ENCODE data around the gene GIGYF2.
A peak's percentile ranks its signal among the peaks of the same experiment; 100 is the strongest.
"Not testable (repeated sequence)": the region's sequence is repeated elsewhere in the genome, so short reads cannot be mapped to it uniquely, and the experiment has no call there.

Gene GIGYF2, protein sequence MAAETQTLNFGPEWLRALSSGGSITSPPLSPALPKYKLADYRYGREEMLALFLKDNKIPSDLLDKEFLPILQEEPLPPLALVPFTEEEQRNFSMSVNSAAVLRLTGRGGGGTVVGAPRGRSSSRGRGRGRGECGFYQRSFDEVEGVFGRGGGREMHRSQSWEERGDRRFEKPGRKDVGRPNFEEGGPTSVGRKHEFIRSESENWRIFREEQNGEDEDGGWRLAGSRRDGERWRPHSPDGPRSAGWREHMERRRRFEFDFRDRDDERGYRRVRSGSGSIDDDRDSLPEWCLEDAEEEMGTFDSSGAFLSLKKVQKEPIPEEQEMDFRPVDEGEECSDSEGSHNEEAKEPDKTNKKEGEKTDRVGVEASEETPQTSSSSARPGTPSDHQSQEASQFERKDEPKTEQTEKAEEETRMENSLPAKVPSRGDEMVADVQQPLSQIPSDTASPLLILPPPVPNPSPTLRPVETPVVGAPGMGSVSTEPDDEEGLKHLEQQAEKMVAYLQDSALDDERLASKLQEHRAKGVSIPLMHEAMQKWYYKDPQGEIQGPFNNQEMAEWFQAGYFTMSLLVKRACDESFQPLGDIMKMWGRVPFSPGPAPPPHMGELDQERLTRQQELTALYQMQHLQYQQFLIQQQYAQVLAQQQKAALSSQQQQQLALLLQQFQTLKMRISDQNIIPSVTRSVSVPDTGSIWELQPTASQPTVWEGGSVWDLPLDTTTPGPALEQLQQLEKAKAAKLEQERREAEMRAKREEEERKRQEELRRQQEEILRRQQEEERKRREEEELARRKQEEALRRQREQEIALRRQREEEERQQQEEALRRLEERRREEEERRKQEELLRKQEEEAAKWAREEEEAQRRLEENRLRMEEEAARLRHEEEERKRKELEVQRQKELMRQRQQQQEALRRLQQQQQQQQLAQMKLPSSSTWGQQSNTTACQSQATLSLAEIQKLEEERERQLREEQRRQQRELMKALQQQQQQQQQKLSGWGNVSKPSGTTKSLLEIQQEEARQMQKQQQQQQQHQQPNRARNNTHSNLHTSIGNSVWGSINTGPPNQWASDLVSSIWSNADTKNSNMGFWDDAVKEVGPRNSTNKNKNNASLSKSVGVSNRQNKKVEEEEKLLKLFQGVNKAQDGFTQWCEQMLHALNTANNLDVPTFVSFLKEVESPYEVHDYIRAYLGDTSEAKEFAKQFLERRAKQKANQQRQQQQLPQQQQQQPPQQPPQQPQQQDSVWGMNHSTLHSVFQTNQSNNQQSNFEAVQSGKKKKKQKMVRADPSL (N-terminal part only)

DNA sequence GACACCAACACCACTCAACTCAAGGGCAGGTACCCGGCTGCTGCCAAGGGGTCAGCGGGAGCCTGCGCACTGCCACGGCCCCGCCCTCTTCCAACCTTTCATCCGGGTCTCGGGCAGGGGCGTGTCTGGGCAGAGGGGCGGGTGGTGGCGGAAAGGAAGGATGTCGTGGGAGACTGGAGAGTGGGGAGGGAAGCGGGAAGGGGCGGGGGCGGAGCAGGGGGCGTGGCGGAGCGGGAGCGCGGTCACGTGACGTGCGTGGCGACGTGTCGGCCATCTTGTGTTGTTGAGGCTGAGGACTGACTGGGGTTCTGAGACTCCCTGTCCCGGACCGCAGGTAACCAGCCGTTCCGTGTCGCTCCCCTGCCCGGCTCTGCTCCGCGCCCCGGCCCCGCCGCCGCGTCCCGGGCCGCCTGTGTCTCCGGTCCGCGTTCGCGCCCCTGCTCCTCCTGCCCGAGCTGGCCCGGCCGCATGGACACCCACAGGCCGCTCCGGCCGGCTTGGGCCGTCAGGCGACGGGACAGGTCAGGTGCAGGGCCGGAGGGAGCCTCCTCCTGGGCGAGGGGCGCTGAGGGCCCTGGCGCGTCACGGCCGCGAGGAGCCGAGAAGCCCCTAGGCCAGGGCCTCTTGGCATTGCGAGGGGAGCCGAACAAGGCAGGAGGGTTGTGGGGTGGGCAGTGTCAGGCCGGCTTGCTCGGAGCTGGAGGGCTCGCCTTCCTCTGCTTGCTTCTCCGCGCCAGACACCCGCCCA is at the start of gene GIGYF2:
Gene GIGYF2, plus strand, starts transcription at position 273 of the 748 bp plus-strand sequence. CDS start 37,867 bp downstream, outside the sequence.
- DNase-seq (ENCODE audit: low read depth in 2 of 2), result peak; percentile 76 to 94

DNA sequence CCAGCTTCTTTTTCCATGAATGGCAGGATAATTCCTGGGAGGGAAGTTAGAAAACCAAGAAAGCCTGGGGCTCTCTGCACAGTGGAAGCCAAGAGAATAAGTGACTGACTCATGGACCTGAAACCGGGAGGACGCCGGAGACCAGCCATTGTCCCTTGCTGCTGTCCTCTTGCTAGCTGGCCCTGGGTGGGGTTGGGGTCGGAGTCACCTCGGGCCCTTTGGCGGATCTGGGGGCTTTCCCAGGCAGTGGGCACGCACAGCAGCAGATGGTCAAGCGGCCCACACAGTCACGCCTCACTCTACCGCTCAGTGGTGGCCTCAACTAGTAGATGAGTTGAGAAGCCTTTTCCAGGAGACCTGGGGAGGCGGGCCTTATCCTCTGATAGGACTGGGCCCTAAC is 48.1 kb upstream of the GIGYF2 start:
- DNase-seq (ENCODE audit: low read depth in 2 of 2), result no peak

DNA sequence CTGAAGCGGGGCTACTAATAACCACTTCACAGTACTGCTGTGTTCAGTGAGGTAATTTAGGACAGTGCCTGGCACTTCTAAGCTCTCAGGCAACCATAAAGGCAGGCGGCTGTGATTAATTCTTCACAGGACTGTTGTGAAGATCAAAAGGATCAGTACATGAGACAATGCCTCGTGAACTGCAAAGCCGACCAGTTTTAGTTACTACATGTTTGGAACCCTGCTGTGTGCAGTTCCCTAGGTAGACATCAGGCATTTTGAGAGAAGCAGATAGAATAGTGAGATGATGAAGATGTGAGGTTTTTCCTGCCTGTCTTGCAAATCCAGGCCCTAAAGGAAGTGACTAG is 44.7 kb upstream of the GIGYF2 start:
- no peak for DNase-seq (ENCODE audit: low read depth in 2 of 2)

DNA sequence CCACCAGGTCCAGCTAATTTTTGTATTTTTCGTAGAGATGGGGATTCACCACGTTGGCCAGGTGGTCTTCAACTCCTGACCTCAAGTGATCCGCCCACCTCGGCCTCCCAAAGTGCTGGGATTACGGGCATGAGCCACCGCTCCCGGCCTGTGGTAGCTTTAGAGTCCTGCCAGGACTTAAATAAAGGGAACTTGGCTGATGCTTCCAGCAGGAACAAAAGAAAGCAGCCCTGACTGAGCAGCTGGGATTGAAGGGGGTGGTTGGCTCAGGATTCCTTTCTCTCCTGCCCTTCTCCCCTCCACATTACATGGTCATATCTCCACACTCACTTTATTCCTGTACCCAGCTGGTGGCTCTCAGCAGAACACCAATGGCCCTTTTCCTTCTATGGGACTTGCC is 43.7 kb upstream of the GIGYF2 start:
- no peak for DNase-seq (ENCODE audit: low read depth in 2 of 2)

DNA sequence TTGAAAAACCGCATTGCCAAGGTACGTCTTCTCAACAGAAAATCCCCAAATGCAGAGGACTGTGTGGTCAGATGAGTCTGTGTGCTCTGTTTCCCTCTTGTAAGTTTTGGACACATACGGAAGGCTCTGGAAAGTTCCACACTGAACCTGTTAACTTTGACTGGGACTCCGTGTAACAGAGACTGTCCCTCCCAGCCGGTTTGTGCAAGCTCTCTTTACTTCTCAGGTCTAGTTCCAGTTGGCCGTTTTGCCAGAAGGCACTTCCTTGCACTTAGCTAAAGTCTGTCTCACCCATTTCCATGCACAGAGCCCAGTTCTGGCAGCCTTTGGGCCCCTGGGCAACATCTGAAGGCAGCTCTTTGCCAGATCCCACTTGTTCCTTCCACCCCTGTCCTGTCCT is 41.7 kb upstream of the GIGYF2 start:
- no peak for DNase-seq (ENCODE audit: low read depth in 2 of 2)

DNA sequence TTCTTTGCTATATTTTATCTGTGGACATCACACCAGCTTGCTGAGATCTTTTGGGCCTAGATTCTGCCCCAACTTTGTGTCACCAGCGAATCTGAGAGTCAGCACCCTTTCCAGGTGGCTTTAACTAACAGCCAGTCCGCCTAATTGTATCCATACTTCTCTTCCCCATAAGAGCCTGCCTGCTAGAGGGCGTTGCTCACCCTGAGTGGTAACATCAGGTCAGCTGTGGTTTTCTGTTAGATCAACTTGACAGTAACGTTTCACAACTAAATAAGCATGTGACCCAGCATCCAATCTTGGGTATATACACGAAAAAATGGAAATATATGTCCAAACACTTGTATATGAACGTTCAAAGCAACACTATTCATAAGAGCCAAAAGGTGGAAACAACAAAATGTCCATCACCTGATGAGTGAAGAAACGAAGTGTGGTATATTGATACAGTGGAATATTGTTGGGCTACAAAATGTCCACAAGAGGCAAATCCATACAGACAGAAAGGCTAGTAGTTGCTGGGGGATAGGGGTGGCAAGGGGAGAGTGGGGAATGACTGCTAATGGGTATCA is 38.8 kb upstream of the GIGYF2 start:
- DNase-seq (ENCODE audit: low read depth in 2 of 2), result no peak

DNA sequence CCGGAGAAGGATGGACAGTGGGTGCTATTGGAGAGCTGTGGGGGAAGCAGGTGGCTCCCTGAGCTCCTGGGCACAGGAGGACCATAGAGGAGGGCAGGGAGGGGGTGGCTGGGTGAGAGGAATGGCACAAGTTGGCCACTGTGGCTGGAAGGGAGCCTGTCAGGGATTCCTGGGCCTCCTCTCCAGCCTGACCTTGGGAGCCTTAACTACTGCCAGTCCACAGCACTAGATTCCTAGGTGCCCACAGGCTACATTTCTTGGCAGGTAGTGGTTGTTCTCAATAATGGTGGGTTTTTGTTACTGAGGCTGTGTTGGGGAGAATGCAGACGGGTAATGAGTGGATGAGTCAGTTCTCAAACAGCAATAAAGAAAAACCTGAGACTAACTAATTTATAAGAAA is 37.8 kb upstream of the GIGYF2 start:
- DNase-seq (ENCODE audit: low read depth in 2 of 2), result no peak

DNA sequence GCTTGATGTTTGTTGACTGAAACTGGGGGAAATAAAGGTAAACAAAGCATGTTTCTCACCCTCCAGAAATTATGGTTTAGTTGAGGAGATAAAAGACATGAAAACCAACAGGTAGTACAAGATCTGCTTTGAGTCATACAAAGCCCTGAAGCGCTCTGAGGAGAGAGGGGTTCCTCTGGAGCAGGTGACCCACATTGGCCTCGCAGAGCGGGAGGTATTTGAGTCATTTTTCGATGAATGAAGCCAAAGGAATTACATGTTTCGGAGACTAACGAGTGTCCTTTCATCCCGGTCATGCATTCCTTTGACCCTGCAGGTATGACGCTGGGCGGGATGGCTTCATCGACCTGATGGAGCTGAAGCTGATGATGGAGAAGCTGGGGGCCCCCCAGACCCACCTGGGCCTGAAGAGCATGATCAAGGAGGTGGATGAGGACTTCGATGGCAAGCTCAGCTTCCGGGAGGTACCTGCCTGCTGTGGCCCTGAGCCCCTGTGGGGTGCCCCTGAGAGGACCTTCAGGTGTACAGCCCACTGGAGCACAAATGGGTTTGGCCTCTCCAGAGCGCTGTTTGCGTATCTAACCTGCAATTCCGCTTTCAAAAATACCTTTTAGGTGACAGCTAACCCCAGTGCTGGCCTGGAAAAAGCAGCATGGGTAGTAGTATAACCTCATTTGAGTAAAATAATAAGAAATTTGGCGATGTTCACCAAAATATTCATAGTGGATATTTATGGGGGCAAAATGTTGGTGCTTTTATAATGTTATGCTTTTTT is 34.5 kb upstream of the GIGYF2 start:
- no peak for DNase-seq (ENCODE audit: low read depth in 2 of 2)

DNA sequence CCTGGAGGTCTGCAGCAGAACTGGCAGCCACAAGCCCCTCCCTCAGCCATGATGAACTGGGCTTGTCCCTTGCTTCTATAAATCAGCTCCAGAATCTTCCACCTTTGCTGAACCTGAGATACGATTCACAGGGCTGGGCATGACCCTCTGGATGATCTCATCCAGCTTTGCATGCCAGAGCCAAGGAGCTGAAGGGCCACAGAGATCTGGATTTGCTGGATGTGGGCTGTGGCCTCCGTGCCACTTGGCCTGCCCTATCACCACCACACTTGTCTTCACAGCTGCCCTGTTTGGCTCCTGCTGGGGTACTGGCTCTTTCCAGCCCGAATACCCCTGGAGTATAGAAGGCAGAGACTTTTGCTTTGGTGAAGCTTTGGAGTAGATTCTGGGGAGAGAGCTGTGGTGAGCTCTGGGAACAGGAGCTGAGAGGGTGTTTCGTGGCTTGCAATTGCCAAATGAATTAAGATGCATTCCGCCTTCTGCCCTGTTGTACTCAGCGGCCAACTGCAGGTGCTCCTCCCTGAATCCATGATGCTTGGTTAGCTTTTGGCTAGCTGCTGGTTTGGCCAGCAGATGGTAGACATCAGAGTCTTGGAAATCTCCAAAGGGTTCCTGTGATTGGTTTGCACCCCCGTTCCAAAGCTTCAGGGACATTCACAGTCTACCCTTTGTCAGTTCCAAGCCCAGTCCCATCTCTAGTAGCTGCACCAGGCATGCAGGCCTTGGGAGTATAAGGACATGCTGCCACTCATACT is 30.9 kb upstream of the GIGYF2 start:
- no peak for DNase-seq (ENCODE audit: low read depth in 2 of 2)

DNA sequence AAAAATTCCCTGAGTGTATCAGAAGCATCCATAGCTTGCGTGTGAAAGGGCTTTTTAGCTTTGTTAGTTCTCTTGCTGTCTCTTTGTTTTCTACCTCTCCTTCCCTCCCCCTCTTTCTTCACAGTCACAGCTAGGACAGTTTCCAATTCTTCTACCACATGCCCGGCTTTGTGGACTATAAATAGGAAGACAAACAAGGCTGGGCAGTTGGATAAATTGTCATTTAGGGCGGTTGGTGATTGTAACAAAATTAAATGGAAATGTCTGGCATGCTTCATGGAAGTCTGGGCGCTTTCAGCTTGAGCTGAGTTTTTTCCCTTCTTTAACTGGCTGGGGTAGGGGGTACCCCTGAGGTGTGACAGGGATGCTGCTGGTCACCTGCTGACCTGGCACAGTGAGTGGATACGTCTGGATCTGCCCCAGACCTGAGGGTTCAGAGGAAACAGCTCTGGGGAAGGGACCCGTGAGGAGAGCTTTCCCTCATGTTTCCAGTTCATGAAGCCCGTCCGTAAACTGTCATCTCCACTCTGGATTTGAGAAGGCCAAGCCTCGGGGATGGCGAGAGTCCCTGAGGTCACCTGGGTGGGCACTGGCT is 29.0 kb upstream of the GIGYF2 start:
- DNase-seq (ENCODE audit: low read depth in 2 of 2), result no peak

DNA sequence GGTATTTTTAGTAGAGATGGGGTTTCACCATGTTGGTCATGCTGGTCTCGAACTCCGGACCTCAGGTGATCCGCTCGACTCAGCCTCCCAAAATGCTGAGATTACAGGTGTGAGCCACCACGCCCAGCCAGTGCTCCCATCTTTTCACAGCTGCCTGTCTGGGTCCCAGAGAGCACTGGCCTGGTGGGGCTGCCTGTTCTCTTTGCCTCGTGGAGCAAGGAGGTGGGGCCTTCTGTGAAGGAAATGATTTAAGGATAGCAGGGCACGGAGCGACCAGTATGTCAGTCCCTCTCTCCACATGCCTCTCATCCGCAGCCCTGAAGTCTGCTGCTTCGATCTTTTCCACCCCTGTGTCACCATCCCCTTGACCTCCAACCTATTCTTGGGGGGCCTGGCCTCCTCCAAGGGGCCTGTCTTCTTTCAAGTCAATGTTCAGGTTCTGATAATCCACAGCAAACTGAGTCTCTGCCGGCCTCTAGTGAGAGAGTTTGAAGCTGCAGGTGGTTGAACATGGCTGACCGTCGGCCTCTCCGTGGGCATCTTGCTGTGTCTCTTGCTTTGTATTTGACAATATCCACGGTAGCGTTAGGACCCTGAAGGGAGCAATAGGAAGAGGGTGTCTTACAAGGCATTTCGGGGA is 28.2 kb upstream of the GIGYF2 start:
- DNase-seq (ENCODE audit: low read depth in 2 of 2), result no peak

DNA sequence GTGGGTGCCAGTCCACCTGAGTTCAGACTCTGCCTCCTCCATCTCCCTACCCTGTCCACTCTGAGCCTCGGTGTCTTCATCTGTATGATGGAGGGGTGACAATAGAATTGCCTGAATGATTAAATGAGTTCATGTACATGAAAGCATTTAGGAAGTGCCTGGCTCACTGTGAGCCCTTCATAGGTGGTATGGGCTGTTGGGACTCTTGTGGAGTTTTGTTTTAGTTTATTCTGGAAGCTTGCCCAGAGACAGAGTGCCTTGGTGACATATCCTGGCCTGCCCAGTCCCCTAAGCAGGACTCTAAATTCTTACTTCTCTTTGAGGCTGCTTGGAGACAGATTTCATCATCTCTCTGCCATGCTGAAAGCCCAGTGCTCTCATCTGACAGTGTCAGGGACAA is 24.5 kb upstream of the GIGYF2 start:
- DNase-seq (ENCODE audit: low read depth in 2 of 2), result no peak

DNA sequence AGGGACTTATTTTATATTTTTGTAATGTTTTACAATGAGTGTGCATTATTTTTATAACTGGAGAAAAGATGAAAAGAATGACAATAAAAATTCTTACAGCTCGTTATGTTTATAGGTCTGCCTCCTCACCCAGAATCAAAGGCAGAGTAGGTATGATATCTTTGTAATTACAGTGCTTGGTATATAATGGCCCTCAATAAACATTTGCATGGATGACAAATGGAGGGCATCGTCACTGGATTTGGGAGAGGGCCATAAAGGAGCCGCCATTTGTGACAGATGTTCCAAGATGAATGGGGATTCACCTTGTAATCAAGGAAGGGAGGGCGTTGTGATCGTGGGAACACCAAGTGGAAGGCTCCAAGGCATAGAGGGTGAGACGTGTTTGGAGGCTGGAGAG is 22.6 kb upstream of the GIGYF2 start:
- DNase-seq (ENCODE audit: low read depth in 2 of 2), result no peak

DNA sequence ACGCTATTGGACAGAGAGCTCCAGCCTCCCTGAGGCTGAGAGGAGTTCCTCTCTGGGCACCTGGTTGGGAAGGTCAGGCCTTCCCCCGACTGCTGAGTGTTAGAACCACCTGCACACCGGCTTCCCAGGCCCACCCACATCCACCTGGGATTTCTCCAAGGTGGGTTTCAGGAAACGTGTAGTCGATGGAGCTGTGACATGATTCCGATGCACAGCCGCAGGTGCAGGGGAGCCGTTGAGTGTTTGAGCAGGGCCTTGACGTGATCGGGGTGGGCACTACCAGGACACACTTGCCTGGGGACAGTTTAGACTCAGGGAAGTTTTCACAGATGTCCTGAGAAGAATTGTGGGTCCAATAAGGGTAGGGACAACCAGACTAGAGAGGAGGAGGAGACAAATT is 21.8 kb upstream of the GIGYF2 start:
- DNase-seq (ENCODE audit: low read depth in 2 of 2), result no peak

DNA sequence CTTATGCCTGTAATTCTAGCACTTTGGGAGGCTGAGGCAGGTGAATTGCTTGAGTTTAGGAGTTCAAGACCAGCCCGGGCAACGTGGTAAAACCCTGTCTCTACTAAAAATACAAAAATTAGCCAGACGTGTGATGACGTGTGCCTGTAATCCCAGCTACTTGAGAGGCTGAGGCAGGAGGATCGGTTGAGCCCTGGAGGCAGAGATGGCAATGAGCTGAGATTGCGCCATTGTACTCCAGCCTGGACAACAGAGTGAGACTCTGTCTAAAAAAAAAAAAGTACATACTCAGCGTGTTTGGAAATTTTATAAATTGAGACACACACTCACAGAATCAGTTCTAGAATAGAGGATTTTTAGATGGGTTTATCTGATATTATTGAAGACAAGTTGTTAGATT is 17.1 kb upstream of the GIGYF2 start:
- no peak for DNase-seq (ENCODE audit: low read depth in 2 of 2)

DNA sequence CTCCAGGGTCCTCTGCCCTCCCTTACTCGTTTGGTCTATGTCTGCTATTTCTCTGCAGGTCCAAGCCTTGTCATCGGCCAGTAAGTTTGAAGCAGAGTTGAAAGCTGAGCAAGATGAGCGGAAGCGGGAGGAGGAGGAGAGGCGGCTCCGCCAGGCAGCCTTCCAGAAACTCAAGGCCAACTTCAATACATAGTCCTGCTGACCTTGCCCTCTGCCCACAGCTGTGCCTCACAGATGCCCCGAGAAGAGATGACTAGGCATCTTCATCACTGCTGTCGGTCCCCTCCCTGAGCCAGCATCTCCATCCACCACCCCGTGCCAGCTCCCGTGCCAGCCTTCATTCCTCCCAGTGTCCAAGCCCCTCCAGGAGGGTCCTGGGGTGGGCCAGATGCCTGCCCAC is 15.6 kb upstream of the GIGYF2 start:
- no peak for DNase-seq (ENCODE audit: low read depth in 2 of 2)

DNA sequence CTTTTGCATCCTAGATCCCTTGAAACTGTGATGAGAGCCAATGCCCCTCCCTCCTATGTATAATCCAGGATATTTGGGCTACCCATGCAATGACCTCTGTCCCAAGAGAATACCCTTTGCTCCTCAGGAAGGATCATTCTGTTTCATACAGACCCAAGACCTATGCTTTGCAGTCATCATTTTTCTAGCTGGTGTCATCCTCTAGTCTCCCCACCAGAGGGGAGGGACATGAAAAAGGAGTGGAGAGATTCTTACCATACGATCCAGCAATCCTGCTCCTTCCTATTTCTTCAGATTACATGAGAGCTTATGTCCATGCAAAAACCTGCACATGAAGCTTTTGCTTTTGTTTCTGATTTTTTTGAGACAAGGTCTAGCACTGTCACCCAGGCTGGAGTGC is 13.8 kb upstream of the GIGYF2 start:
- no peak for DNase-seq (ENCODE audit: low read depth in 2 of 2)

DNA sequence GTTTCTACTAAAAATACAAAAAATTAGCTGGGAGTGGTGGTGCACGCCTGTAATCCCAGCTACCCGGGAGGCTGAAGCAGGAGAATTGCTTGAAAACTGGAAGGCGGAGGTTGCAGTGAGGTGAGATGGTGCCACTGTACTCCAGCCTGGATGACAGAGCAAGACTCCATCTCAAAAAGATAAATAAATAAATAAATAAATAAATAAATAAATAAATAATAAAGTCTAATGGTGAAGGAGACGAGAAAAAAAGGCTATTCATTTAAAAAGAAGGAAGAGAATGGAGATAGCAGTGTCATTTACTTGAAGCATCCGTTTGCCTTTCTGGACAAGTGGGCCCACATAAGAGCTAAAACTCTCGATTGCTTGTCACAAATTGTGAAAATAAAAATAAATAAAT is 11.7 kb upstream of the GIGYF2 start:
- DNase-seq (ENCODE audit: low read depth in 2 of 2), result not testable (repeated sequence)
